GM03348 (cell line): ENCODE measurements around the gene GPR68.
A peak's percentile ranks its signal among the peaks of the same experiment; 100 is the strongest.
"Not testable (repeated sequence)": the region's sequence is repeated elsewhere in the genome, so short reads cannot be mapped to it uniquely, and the experiment has no call there.

ENCODE experiments used
- DNase-seq: peaks from one replicate; pipeline ENCODE4 v3.0.0; 2012; ENCODE audit warnings: low spot score

The GPR68 gene

GRCh38 chr14:91228112-91229004 lies 16.1 kb downstream of the GPR68 start:
- DNase-seq: peak; percentile 45

- DNase-seq: no peak
Observed at GRCh38 chr14:91227183-91227628, 17.3 kb downstream of the GPR68 start.

- not testable (repeated sequence) for DNase-seq
Observed at GRCh38 chr14:91226360-91226759, 18.1 kb downstream of the GPR68 start.

- no peak for DNase-seq
Observed at GRCh38 chr14:91225025-91225424, 19.5 kb downstream of the GPR68 start.

- no peak for DNase-seq
Observed at GRCh38 chr14:91223028-91223783, 21.3 kb downstream of the GPR68 start.

GRCh38 chr14:91221270-91221669 lies 23.2 kb downstream of the GPR68 start:
- no peak for DNase-seq

- DNase-seq: no peak
Observed at GRCh38 chr14:91220581-91221000, 23.9 kb downstream of the GPR68 start.

GRCh38 chr14:91219517-91220389 lies 24.8 kb downstream of the GPR68 start:
- no peak for DNase-seq

GRCh38 chr14:91218014-91218413 lies 26.5 kb downstream of the GPR68 start:
- no peak for DNase-seq

- no peak for DNase-seq
Observed at GRCh38 chr14:91216731-91217226, 27.7 kb downstream of the GPR68 start.

- no peak for DNase-seq
Observed at GRCh38 chr14:91215381-91215780, 29.1 kb downstream of the GPR68 start.

- no peak for DNase-seq
Observed at GRCh38 chr14:91214306-91214705, 30.2 kb downstream of the GPR68 start.

GRCh38 chr14:91211017-91211416 lies 33.5 kb downstream of the GPR68 start:
- no peak for DNase-seq

- no peak for DNase-seq
Observed at GRCh38 chr14:91207008-91207407, 37.5 kb downstream of the GPR68 start.

GRCh38 chr14:91205459-91205858 lies 39.0 kb downstream of the GPR68 start:
- DNase-seq: no peak

- DNase-seq: no peak
Observed at GRCh38 chr14:91204657-91205056, 39.8 kb downstream of the GPR68 start.

GRCh38 chr14:91202234-91202974 lies 42.1 kb downstream of the GPR68 start:
- DNase-seq: peak; percentile 77

- not testable (repeated sequence) for DNase-seq
Observed at GRCh38 chr14:91200802-91201201, 43.7 kb downstream of the GPR68 start.

GRCh38 chr14:91197631-91198030 lies 46.9 kb downstream of the GPR68 start:
- DNase-seq: no peak

GRCh38 chr14:91195881-91196280 lies 48.6 kb downstream of the GPR68 start:
- no peak for DNase-seq

GRCh38 chr14:91193069-91193468 lies 51.4 kb downstream of the GPR68 start:
- no peak for DNase-seq
